Activated CD4-positive, alpha-beta T cell treated with anti-CD3 and anti-CD28 coated beads, Interleukin-2, amount 10 ng/mL, durations not matched to agents 24 days and 14 days (primary cell): Measurements from ENCODE around the gene VPS41. TPM values are rescaled to one million over a fixed set of nuclear protein-coding genes. Genes with fewer than 3 reads are reported as not detected.
A peak's percentile ranks its signal among the peaks of the same experiment; 100 is the strongest.

ENCODE experiments used
- DNase-seq: peaks from one replicate; pipeline ENCODE4 v3.0.0; 2022
- H3K27ac Mint-ChIP-seq: one replicate; pipeline ENCODE4 v1.8.0; 2022; ENCODE audit warnings: mild to moderate bottlenecking, mixed read lengths
- H3K27me3 Mint-ChIP-seq: one replicate; pipeline ENCODE4 v1.8.0; 2022; ENCODE audit warnings: mixed read lengths
- H3K36me3 Mint-ChIP-seq: one replicate; pipeline ENCODE4 v1.8.0; 2022; ENCODE audit warnings: low read depth, mild to moderate bottlenecking, mixed read lengths
- H3K4me1 Mint-ChIP-seq: one replicate; pipeline ENCODE4 v1.8.0; 2021; ENCODE audit warnings: mixed read lengths
- H3K4me3 Mint-ChIP-seq: one replicate; pipeline ENCODE4 v1.8.0; 2022; ENCODE audit warnings: mild to moderate bottlenecking, moderate library complexity, mixed read lengths
- H3K9me3 Mint-ChIP-seq: one replicate; pipeline ENCODE4 v1.8.0; 2021; ENCODE audit warnings: mixed read lengths
- intact Hi-C: fragments of 100-400 bp; cut with micrococcal nuclease; formaldehyde crosslinking; loops from one replicate; pipeline ENCODE4 v1.15.1; 2023
- total RNA-seq: library from RNA; stranded (reverse); gene quantifications from 2 replicates; pipeline ENCODE4 v1.2.3, GENCODE V29; 2022

Gene VPS41
- total RNA-seq, 1 donor from 2014 or later = 58.4 TPM

DNA sequence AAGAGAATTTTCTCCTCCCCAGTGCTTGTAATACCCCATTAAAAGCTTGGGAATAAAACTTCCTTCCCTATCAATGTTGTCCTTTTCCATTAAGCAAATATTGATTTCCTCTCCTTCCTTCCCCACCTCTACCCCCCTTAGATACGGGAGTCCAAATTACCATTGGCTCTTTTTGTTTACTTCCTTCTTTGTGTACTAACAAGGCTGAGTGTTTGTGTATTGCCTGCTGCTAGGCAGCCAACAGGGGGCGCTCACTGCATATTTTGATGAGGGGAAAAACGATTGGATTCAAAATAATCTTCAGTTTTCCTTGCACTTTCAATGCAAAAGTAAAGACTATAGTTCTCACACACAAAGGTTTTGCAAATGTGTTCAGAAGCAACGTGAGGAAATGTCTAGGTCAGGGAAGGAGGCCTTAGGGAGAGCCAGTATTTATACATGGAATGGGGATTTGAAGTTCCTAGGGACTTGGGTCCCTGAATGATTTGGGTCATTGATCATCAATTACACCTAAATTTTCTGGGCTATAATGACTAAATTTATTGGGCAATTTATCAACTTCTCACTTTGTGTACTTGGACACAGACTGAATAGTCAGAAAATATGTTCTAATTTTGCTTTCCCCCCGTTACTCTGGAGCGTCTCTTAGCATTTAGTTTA, 23.6 kb upstream of the VPS41 start:
- Mint-ChIP-seq H3K4me1 (peaks cover 1% of the 10 kb centered on the region), H3K9me3 (no peaks in the 10 kb centered on the region), H3K27me3 (no peaks in the 10 kb centered on the region), H3K27ac (no peak overlapping the region), H3K4me3 (no peak overlapping the region), H3K36me3 (no peaks in the 10 kb centered on the region)
- intact Hi-C loops = loop anchor here (1.0 kb wide), 2 partner anchors 135 to 587 kb away; no protein-coding TSS in a partner anchor
- DNase-seq = peak; percentile 83

DNA sequence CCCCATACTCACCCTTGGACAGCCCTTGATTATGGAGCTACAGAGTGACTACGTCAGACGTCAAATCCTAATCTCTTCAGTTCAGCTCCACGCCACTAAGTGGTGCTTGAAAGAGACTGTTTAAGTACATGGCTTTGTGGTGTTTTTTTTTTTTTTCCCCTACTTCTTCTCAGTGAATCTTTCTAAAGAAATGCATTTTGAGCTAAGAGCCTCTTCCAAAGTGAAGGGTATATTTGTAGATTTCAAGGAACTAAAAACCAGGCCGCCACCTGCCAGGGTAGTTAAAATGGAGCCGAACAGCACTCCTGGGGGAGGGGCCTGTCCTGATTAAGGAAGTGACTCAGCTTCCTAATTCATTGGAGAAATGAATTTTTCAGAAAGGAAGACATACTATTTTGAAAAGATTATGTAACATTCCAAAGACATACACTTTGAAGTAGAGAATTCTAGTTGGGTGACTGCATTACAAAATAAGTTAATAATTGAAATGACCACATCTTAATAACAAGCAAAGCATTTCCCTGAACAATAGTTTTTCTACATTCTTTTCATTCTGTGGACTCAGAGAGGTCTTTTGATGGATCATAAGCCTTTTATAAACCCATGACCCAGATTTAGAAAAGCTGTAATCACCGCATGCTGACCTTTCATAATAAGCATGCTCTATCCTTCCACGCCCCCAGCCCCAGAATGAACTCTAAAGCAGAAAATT, 20.6 kb upstream of the VPS41 start:
- no peak for DNase-seq
- Mint-ChIP-seq H3K4me1 (peaks cover 1% of the 10 kb centered on the region), H3K4me3 (no peak overlapping the region), H3K27me3 (peaks cover 2% of the 10 kb centered on the region), H3K9me3 (no peaks in the 10 kb centered on the region), H3K27ac (no peak overlapping the region), H3K36me3 (no peaks in the 10 kb centered on the region)
- intact Hi-C loops = no loop called here

DNA sequence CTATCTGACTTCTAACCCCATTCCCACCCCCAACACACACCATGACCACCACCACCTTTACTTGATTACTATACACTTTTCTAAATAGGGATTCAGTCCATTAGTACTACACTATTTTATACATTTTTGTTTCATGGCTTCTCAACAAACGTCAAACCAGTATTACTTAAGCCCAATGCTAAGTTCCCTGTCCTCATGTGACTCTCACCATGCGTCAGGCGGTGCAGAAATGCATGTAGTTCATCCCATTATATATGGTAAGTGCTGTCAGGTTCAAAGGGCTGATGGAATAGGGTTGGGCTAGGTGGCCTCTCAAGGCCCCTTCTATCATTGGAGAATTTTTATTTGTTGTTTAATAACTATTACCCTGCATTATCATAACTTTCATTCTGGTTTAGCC, 19.5 kb upstream of the VPS41 start:
- intact Hi-C loops = no loop called here
- no peak overlapping the region for H3K4me3 Mint-ChIP-seq
- H3K4me1 Mint-ChIP-seq = peaks cover 1% of the 10 kb centered on the region
- DNase-seq = no peak
- peaks cover 2% of the 10 kb centered on the region for H3K27me3 Mint-ChIP-seq
- H3K36me3 Mint-ChIP-seq = no peaks in the 10 kb centered on the region
- H3K9me3 Mint-ChIP-seq = no peaks in the 10 kb centered on the region
- H3K27ac Mint-ChIP-seq = no peak overlapping the region

DNA sequence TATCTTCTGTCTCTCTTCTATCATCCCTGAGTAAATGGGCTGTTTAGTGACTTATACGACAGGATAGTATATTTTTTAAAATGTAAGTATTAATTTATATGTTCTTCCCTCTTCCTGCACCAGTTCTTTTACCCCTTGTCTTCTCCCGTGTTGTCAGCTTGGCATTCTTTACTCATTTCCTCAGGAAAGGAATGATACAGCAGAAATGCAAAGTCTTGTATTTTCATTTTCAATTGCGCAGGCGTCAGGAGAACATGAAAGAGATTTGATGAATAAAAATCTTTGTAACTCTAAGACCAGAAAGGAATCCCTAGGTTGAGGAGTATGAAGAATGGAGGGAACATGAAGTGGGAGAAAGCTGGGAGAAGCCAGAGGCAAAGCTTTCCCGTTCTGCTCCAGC, 18.8 kb upstream of the VPS41 start:
- peaks cover 3% of the 10 kb centered on the region for H3K27me3 Mint-ChIP-seq
- intact Hi-C loops = no loop called here
- peaks cover 1% of the 10 kb centered on the region for H3K4me1 Mint-ChIP-seq
- no peak overlapping the region for H3K4me3 Mint-ChIP-seq
- H3K36me3 Mint-ChIP-seq = no peaks in the 10 kb centered on the region
- DNase-seq = no peak
- H3K9me3 Mint-ChIP-seq = no peaks in the 10 kb centered on the region
- H3K27ac Mint-ChIP-seq = no peak overlapping the region

DNA sequence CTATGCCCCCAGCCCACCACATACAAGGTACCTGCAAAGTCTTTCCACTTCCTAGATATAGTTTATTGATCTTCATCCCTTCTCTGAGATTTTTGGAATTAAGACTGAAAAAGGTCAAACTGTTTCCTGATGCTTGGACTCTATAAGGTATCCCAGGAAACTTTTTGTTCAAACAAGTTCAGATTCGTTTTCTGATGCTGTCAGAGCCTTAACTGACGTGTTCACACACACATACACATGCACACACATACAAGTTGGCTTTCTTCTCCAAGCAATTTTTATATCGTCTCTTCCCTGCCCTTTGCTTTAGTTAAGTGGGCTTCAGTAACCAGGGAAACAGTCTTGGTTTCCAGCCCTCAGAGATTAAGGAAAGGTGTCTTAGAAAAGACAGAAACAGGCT, 11.7 kb upstream of the VPS41 start:
- Mint-ChIP-seq H3K4me1 (no peaks in the 10 kb centered on the region), H3K4me3 (no peak overlapping the region), H3K36me3 (no peaks in the 10 kb centered on the region), H3K27ac (no peak overlapping the region), H3K27me3 (peaks cover 8% of the 10 kb centered on the region), H3K9me3 (no peaks in the 10 kb centered on the region)
- intact Hi-C loops = no loop called here
- DNase-seq = no peak

DNA sequence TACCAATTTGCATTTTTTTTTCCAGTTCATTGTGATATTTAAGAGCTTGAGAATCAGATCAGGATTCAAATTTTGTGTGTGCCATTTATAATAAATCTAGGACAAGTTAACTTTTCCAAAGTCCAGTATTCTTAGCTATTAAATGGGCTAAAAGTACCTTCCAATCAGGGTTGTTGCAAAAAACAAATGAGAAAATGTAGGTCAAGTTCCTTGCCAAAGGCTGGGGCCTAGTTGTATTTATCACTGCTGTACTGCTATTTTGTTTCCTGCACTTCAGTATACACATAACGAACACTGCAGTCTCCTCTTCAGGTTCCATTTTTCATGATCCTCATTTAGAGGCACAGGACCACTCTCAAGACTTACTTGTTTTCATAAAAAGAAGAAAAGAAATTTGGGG, 7.4 kb upstream of the VPS41 start:
- no peak for DNase-seq
- no peaks in the 10 kb centered on the region for H3K36me3 Mint-ChIP-seq
- H3K27ac Mint-ChIP-seq = no peak overlapping the region
- no peaks in the 10 kb centered on the region for H3K4me1 Mint-ChIP-seq
- H3K27me3 Mint-ChIP-seq = peaks cover 6% of the 10 kb centered on the region
- H3K4me3 Mint-ChIP-seq = no peak overlapping the region
- no peaks in the 10 kb centered on the region for H3K9me3 Mint-ChIP-seq
- intact Hi-C loops = no loop called here

DNA sequence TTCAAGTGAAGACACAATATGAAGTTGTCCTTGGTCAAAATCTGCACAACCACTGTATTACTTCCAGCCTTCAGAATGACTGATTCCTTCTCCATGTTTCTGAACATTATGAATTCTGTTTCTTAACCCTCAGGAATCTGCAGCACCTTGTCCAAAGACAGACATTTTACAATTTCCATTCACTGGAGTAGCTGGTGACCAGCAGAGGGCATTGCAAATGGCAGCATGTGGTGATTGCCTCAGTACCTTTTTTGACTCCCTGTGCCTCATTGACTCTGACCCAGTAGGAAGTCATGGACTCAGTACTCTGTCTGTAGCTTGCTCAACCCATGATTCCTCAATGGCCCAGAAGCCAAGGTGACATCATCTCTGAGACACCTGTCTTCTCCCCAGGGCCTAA, 879 bp upstream of the VPS41 start:
- Mint-ChIP-seq H3K9me3 (no peaks in the 10 kb centered on the region), H3K4me1 (peaks cover 24% of the 10 kb centered on the region), H3K36me3 (peaks cover 4% of the 10 kb centered on the region), H3K4me3 (no peak overlapping the region), H3K27me3 (peaks cover 6% of the 10 kb centered on the region), H3K27ac (no peak overlapping the region)
- intact Hi-C loops = loop anchor here (5.0 to 10.0 kb wide), 3 partner anchors 113 to 825 kb away; partner anchors contain the start of gene STARD3NL
- DNase-seq = no peak

DNA sequence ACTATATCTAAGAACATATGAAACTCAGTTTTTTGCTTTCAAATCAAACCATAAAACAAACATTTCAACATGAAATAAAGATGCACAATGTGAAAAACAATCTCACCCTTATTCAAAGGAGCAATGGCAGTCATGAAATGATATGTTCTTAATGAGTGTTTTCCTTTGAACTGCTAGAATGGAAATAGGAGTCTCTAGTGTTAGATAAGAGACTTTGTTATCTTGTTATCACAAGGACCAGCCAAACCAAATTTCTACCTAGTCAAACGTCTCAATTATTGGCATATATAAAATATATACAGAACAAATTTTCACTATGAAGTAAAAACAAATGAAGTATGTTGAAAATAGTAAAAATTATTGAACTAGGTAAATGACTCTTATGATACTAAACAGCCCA, 1.2 kb downstream of the VPS41 start:
- Mint-ChIP-seq H3K27ac (no peak overlapping the region), H3K4me3 (peak overlapping the region; percentile 100), H3K36me3 (peaks cover 4% of the 10 kb centered on the region), H3K27me3 (peaks cover 1% of the 10 kb centered on the region), H3K4me1 (peaks cover 25% of the 10 kb centered on the region), H3K9me3 (no peaks in the 10 kb centered on the region)
- no peak for DNase-seq
- intact Hi-C loops = loop anchor here (5.0 to 10.0 kb wide), 3 partner anchors 110 to 827 kb away; partner anchors contain the start of gene STARD3NL

DNA sequence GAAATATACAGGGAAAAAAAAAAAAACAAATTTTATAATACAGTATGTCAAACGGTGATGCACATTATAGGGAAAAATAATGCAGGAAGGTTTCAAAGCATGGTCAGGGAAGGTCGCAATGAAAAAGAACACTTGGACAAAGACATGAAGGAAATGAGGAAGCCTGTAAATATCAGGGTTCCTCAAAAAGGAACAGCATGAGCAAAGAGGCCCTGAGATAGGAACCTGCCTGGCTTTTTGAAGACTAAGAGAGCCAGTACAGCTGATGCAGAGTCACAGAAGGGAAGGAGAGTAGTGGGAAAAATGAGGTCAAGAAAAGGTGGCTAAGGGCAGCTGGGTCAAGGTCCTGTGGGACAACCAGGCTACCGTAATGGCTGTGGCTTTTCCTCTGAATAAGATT, 1.9 kb downstream of the VPS41 start:
- intact Hi-C loops = loop anchor here (5.0 to 10.0 kb wide), 3 partner anchors 110 to 828 kb away; partner anchors contain the start of gene STARD3NL
- Mint-ChIP-seq H3K9me3 (no peaks in the 10 kb centered on the region), H3K36me3 (peaks cover 4% of the 10 kb centered on the region), H3K27me3 (no peaks in the 10 kb centered on the region), H3K4me1 (peaks cover 28% of the 10 kb centered on the region), H3K27ac (no peak overlapping the region), H3K4me3 (no peak overlapping the region)
- DNase-seq = no peak

DNA sequence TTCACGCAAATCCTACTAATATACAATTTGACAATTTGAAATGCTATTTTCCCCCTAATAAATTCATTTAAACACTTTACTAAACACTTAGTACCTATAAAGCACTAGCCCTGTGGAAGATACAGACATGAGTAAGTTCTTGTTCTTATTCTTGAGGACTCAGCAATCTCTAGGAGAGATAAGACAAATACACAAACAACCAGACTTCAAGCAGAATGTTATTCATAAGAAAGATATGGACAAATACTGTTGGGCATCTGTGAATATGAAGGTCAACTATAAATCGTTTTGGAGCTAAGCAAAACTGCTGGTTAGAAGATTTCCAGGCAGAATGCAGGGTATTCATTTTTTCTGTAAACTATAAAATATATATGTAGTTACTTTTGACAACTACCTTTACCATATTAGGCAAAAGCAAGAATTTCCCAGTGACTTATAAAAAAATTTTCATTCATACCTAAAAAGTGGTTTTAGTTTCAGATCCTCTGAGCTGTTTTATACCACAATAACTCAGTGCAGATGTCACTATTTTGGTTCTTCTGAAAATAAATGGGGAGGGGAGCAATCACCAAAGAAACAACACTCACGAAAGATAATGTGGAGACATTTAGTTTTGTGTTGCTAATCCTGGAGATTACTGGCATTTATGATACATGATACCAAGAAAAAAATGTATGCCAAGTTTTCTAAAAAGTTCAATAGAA, 3.8 kb downstream of the VPS41 start:
- H3K4me1 Mint-ChIP-seq = peaks cover 35% of the 10 kb centered on the region
- H3K27me3 Mint-ChIP-seq = no peaks in the 10 kb centered on the region
- intact Hi-C loops = loop anchor here (5.0 to 10.0 kb wide), 3 partner anchors 108 to 830 kb away; partner anchors contain the start of gene STARD3NL
- H3K9me3 Mint-ChIP-seq = no peaks in the 10 kb centered on the region
- peak overlapping the region; percentile 11 for H3K27ac Mint-ChIP-seq
- no peak overlapping the region for H3K4me3 Mint-ChIP-seq
- H3K36me3 Mint-ChIP-seq = peaks cover 6% of the 10 kb centered on the region
- DNase-seq = no peak

DNA sequence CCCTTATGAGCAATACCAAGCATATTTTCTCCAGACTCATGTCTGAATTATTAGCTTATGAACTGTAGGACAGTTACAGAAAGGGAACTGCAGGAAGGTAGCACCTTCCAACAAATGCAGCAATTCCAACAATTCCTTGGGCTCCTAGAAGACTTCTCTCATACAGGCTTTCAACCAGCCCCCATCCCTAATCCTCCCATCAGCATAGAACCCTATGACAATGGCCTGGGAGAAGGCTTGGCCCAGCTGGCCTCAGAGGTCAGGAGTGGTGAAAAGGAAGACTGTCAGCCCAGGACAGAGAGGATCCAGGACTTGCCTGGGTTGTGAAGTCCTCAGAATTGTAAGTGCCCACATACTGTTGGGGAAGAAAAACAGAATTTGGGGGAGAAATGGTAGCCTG, 5.9 kb downstream of the VPS41 start:
- no peak for DNase-seq
- Mint-ChIP-seq H3K9me3 (no peaks in the 10 kb centered on the region), H3K27me3 (no peaks in the 10 kb centered on the region), H3K4me1 (peaks cover 23% of the 10 kb centered on the region), H3K36me3 (peaks cover 4% of the 10 kb centered on the region), H3K27ac (no peak overlapping the region), H3K4me3 (no peak overlapping the region)
- intact Hi-C loops = loop anchor here (10.0 kb wide), 1 partner anchor 832 kb away; no protein-coding TSS in a partner anchor

DNA sequence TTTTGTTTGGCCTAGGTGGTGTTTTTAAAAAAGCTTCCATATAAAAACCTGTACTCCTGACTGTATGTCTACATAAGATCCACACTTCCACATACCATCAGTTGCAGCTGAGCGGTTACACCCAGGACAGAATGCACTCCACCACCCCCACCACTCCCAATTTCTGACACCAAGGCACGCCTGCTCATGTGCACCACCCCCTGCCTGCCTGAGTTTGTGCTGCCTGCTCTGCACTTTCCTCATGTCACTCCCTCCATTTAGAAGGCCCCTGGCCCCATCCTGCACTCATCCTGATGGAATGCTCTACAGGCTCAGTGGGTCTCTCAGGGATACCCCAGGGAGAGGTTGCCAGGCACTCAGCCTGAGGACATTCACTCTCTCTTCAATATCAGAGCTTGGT, 6.5 kb downstream of the VPS41 start:
- H3K4me3 Mint-ChIP-seq = no peak overlapping the region
- peaks cover 21% of the 10 kb centered on the region for H3K4me1 Mint-ChIP-seq
- H3K36me3 Mint-ChIP-seq = peaks cover 6% of the 10 kb centered on the region
- intact Hi-C loops = loop anchor here (10.0 kb wide), 1 partner anchor 832 kb away; no protein-coding TSS in a partner anchor
- no peaks in the 10 kb centered on the region for H3K9me3 Mint-ChIP-seq
- no peak for DNase-seq
- H3K27me3 Mint-ChIP-seq = no peaks in the 10 kb centered on the region
- no peak overlapping the region for H3K27ac Mint-ChIP-seq

DNA sequence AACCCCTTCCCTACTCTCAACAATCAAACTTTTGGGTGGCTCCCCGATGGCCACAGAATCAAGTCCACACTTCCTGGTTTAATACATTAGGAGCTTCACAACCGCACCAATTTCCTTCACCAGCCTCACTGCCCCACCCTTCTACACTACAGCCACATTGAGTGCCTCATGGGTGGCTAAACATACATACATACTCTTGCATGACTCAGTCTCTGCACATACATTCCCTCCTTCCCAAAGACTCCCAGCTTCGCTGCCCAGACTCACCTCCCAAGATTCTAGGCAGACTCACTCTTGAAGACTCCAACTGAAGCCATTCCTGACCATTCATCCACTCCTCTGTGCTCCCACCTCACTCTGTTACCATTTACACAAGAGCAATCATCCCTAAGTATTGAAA, 15.9 kb downstream of the VPS41 start:
- H3K4me1 Mint-ChIP-seq = peaks cover 6% of the 10 kb centered on the region
- no peak overlapping the region for H3K27ac Mint-ChIP-seq
- peaks cover 42% of the 10 kb centered on the region for H3K36me3 Mint-ChIP-seq
- H3K9me3 Mint-ChIP-seq = peaks cover 7% of the 10 kb centered on the region
- no peaks in the 10 kb centered on the region for H3K27me3 Mint-ChIP-seq
- intact Hi-C loops = no loop called here
- no peak overlapping the region for H3K4me3 Mint-ChIP-seq
- DNase-seq = no peak

DNA sequence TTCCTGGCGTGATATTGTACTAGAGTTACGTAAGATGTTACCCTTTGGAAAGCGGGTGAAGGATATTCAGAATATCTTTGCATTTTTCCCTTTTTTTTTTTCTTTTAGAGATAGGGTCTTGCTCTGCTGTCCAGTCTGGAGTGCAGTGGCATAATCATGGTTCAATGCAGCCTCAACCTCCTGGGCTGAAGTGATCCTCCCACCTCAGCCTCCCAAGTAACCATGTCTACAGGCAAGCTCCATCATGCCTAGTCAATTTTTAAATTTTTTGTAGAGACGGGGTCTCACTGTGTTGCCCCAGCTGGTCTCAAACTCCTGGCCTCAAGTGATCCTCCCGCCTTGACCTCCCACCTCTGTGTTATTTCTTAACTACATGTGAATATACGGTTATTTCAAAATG, 18.4 kb downstream of the VPS41 start:
- Mint-ChIP-seq H3K4me1 (peaks cover 4% of the 10 kb centered on the region), H3K36me3 (peaks cover 42% of the 10 kb centered on the region), H3K27me3 (no peaks in the 10 kb centered on the region), H3K9me3 (peaks cover 9% of the 10 kb centered on the region), H3K4me3 (no peak overlapping the region), H3K27ac (no peak overlapping the region)
- DNase-seq = no peak
- intact Hi-C loops = no loop called here
